OCI-LY7 (cell line): ENCODE results near the gene LSG1. TPM values are rescaled to one million over a fixed set of nuclear protein-coding genes. Genes with fewer than 3 reads are reported as not detected.

Experiments used
- BruUV-seq: library from RNA; stranded (reverse); fragments of 400-500 nt; replicated peaks from 2 replicates; lab custom pipeline; 2021; lab: Mats Ljungman, UMichigan
- CTCF ChIA-PET: fragments of 300-600 bp; sonication (Branson Sonifier 250); formaldehyde crosslinking; loops from one replicate; lab custom pipeline; 2022; ENCODE audit warnings: antibody characterized with exemption; ENCODE audit not compliant: unreplicated experiment; lab: Charles Lee
- POLR2A ChIA-PET: fragments of 300-600 bp; sonication (Branson Sonifier 250); formaldehyde crosslinking; loops from one replicate; lab custom pipeline; 2022; ENCODE audit warnings: antibody characterized with exemption; lab: Charles Lee
- DNase-seq: peaks from one replicate; pipeline ENCODE4 v3.0.0-alpha.2; 2015; ENCODE audit warnings: low spot score
- H2AFZ ChIP-seq: fragments of 200-600 bp; sonication (generic), shearing (Covaris generic); 2 replicates; pipeline ENCODE4 v1.6.1; 2014; ENCODE audit warnings: mild to moderate bottlenecking, antibody characterized with exemption, low read length, moderate library complexity
- H3K27ac ChIP-seq: fragments of 200-600 bp; sonication (generic); 2 replicates; pipeline ENCODE4 v1.5.1; 2014; ENCODE audit warnings: mixed run types, low read depth, mild to moderate bottlenecking, moderate library complexity, low read length, inconsistent platforms; ENCODE audit not compliant: poor library complexity, severe bottlenecking
- H3K36me3 ChIP-seq: fragments of 200-600 bp; sonication (generic); 2 replicates; pipeline ENCODE4 v1.6.1; 2014; ENCODE audit warnings: mild to moderate bottlenecking, antibody characterized with exemption, low read length, moderate library complexity, mixed read lengths; ENCODE audit not compliant: insufficient read depth
- H3K4me1 ChIP-seq: fragments of 200-600 bp; sonication (generic); 2 replicates; pipeline ENCODE4 v1.5.1; 2014; ENCODE audit warnings: mild to moderate bottlenecking, low read length; ENCODE audit not compliant: insufficient read depth, poor library complexity, severe bottlenecking
- H3K4me2 ChIP-seq: fragments of 200-600 bp; sonication (generic); 2 replicates; pipeline ENCODE4 v1.6.1; 2014; ENCODE audit warnings: mild to moderate bottlenecking, low read length
- H3K4me3 ChIP-seq: fragments of 200-600 bp; sonication (generic); 2 replicates; pipeline ENCODE4 v1.5.1; 2014; ENCODE audit warnings: mild to moderate bottlenecking, low read depth, low read length; ENCODE audit not compliant: poor library complexity, severe bottlenecking
- H3K79me2 ChIP-seq: fragments of 200-600 bp; sonication (generic); 2 replicates; pipeline ENCODE4 v1.6.1; 2016; ENCODE audit warnings: low read depth, mild to moderate bottlenecking, low read length, moderate library complexity, mixed read lengths; ENCODE audit not compliant: insufficient read depth
- H3K9me2 ChIP-seq: fragments of 200-600 bp; sonication (generic); 2 replicates; pipeline ENCODE4 v1.6.1; 2016; ENCODE audit warnings: mild to moderate bottlenecking, low read length, mixed read lengths; ENCODE audit not compliant: insufficient read depth
- H3K9me3 ChIP-seq: fragments of 200-600 bp; sonication (generic); 2 replicates; pipeline ENCODE4 v1.6.1; 2014; ENCODE audit warnings: mild to moderate bottlenecking, mixed run types, low read length, mixed read lengths
- H4K20me1 ChIP-seq: fragments of 200-600 bp; sonication (generic); 2 replicates; pipeline ENCODE4 v1.6.1; 2014; ENCODE audit warnings: mild to moderate bottlenecking, antibody characterized with exemption, low read length, moderate library complexity, mixed read lengths; ENCODE audit not compliant: insufficient read depth
- EZH2phosphoT487 ChIP-seq: fragments of 200-600 bp; sonication (generic); IDR thresholded peaks from 2 replicates; pipeline ENCODE4 v1.6.1; 2018; ENCODE audit warnings: low read depth, borderline replicate concordance, mild to moderate bottlenecking, mixed run types, antibody characterized with exemption, low read length, moderate library complexity, mixed read lengths
- intact Hi-C: fragments of 100-400 bp; cut with micrococcal nuclease; formaldehyde crosslinking; loops from one replicate; pipeline ENCODE4 v1.10.0; 2022; ENCODE audit not compliant: unreplicated experiment
- total RNA-seq, 2 experiments: library from RNA; depleted of rRNA in 1 of 2; stranded (reverse); fragments of >200 nt in 1 of 2; shearing (Covaris generic) in 1 of 2; gene quantifications; 2 replicates each; pipeline ENCODE4 v1.2.3, GENCODE V29; 2014 to 2022
- TF ChIP-seq, protein P1 (sequence below): fragments of 200-600 bp; sonication (generic); conservative IDR thresholded peaks from 2 replicates; pipeline ENCODE4 v1.5.1; 2014; ENCODE audit warnings: mild to moderate bottlenecking, antibody characterized with exemption, low read length, moderate library complexity, mixed read lengths

The LSG1 gene
- total RNA-seq, 2 experiments from 2014 or later, result 44.4 to 52.9 TPM

DNA sequence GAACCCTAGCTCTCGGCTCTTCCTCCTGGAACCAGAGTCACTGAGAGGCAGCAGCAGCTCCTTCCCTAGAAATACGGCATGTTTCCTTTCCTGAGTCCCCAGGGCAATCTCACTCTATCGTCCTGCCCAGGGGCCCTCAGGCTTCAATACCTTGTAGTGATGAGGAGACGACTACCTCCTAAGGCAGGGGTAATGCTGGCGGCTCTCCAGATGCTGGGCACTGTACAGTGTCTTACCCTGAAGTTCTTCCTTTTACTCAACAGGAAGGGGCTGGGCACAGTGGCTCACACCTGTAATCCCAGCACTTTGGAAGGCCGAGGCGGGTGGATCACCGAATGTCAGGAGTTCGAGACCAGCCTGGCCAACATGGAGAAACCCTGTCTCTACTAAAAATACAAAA, 52.2 kb downstream of the LSG1 start:
- Histone ChIP-seq H3K4me3 (no peak overlapping the region), H3K9me3 (no peaks in the 10 kb centered on the region), H3K27ac (no peak overlapping the region), H3K4me1 (no peaks in the 10 kb centered on the region), H3K9me2 (no peaks in the 10 kb centered on the region), H3K4me2 (no peak overlapping the region), H3K36me3 (no peaks in the 10 kb centered on the region), H4K20me1 (no peaks in the 10 kb centered on the region), H3K79me2 (no peaks in the 10 kb centered on the region), H2AFZ (no peak overlapping the region)
- intact Hi-C loops, result no loop called here
- ChIA-PET POLR2A (no interaction called here), CTCF (no interaction called here)
- BruUV-seq, result no TSS peak
- no peak for DNase-seq
- TF ChIP-seq, protein P1, sequence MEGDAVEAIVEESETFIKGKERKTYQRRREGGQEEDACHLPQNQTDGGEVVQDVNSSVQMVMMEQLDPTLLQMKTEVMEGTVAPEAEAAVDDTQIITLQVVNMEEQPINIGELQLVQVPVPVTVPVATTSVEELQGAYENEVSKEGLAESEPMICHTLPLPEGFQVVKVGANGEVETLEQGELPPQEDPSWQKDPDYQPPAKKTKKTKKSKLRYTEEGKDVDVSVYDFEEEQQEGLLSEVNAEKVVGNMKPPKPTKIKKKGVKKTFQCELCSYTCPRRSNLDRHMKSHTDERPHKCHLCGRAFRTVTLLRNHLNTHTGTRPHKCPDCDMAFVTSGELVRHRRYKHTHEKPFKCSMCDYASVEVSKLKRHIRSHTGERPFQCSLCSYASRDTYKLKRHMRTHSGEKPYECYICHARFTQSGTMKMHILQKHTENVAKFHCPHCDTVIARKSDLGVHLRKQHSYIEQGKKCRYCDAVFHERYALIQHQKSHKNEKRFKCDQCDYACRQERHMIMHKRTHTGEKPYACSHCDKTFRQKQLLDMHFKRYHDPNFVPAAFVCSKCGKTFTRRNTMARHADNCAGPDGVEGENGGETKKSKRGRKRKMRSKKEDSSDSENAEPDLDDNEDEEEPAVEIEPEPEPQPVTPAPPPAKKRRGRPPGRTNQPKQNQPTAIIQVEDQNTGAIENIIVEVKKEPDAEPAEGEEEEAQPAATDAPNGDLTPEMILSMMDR, result no peak
- no peak for TF ChIP-seq EZH2phosphoT487

DNA sequence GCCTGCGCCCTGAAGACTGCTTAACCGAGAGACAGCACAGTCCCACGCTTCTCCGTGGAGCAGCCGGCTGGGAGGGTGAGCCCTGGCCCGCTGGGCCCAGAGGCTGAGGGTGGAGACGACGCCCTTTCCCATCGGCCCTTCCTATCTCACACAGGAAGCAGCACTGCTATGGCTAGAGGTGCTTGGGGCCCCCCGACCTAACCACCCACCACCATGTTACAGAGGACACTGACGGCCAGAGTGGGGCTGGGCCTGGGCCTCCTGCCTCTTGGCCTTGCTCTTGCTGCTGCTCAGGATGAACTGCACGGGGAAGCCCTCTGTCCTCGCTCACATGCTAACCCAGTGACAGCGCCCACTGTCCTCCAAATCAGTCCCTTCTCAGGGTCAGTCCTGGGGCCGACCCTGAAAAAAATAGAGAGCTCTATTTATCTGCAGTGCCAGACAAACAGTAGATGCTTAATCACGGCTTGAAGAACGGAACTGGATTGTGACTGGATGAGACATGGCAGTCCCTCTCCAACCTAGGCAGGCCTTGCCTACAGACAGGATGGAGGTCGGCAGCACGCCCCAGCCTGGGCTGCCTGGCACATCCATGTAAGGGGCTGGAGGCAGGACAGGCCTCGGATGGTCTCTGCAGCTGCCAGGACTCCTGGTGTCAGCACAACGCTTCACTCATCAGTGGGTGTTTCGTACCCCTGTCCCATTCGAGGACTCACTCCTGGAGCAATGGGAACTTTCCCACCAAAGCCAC, 53.0 kb downstream of the LSG1 start:
- Histone ChIP-seq H3K4me1 (no peaks in the 10 kb centered on the region), H3K9me3 (no peaks in the 10 kb centered on the region), H3K79me2 (no peaks in the 10 kb centered on the region), H3K4me3 (no peak overlapping the region), H4K20me1 (no peaks in the 10 kb centered on the region), H3K4me2 (no peak overlapping the region), H3K9me2 (no peaks in the 10 kb centered on the region), H3K27ac (no peak overlapping the region), H2AFZ (no peak overlapping the region), H3K36me3 (no peaks in the 10 kb centered on the region)
- DNase-seq, result no peak
- POLR2A ChIA-PET, result no interaction called here
- no TSS peak for BruUV-seq
- CTCF ChIA-PET, result no interaction called here
- intact Hi-C loops, result no loop called here
- no peak for TF ChIP-seq EZH2phosphoT487
- TF ChIP-seq, protein P1, result no peak

DNA sequence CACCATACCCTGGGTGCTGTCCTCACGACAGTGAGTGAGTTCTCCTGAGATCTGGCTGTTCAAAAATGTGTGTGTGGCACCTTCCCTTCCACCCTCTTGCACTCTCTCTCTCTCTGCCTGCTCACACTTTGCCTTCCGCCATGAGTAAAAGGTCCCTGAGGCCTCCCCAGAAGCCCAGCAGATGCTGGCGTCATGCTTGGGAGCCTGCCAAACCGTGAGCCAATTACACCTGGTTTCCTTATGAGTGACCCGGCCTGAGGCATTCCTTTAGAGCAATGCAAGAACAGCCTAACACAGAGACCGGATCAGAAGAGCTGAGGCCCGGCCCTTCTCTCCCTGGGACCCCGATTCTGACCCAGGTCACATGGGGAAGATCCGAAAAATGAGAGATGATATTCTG, 54.2 kb downstream of the LSG1 start:
- CTCF ChIA-PET, result no interaction called here
- H3K36me3 ChIP-seq, result no peaks in the 10 kb centered on the region
- no TSS peak for BruUV-seq
- DNase-seq, result no peak
- H3K4me1 ChIP-seq, result no peaks in the 10 kb centered on the region
- H3K79me2 ChIP-seq, result no peaks in the 10 kb centered on the region
- H3K9me3 ChIP-seq, result no peaks in the 10 kb centered on the region
- H2AFZ ChIP-seq, result no peak overlapping the region
- no peak overlapping the region for H3K27ac ChIP-seq
- no peak overlapping the region for H3K4me2 ChIP-seq
- H3K4me3 ChIP-seq, result no peak overlapping the region
- no peak for TF ChIP-seq EZH2phosphoT487
- POLR2A ChIA-PET, result no interaction called here
- no peaks in the 10 kb centered on the region for H3K9me2 ChIP-seq
- intact Hi-C loops, result no loop called here
- no peaks in the 10 kb centered on the region for H4K20me1 ChIP-seq
